Kidney (tissue), 14 donors: ENCODE measurements around the gene ARHGEF3. TPM values are rescaled to one million over a fixed set of nuclear protein-coding genes. Genes with fewer than 3 reads are reported as not detected.
A peak's percentile ranks its signal among the peaks of the same experiment; 100 is the strongest.

Experiments used
- DNase-seq, 5 donors: peaks; one replicate each; pipeline ENCODE4 v3.0.0-alpha.2; 2013 to 2020
- FAIRE-seq: peaks from 2 replicates; lab custom pipeline; 2012; peaks lifted over from hg19 to GRCh38; lab: Jason Lieb, UNC
- H3K27ac ChIP-seq, 2 donors: one replicate each; pipeline ENCODE4 v1.7.0; 2013; ENCODE audit warnings: low read depth in 2 of 2, low read length in 2 of 2, inconsistent platforms in 1 of 2
- H3K27me3 ChIP-seq: one replicate; pipeline ENCODE4 v1.7.1; 2013; ENCODE audit warnings: low read length, inconsistent platforms; ENCODE audit not compliant: control insufficient read depth, insufficient read depth
- H3K36me3 ChIP-seq, 3 donors: one replicate each; pipeline versions ENCODE4 v1.7.0 to v1.7.1; 2013; ENCODE audit warnings: low read length in 3 of 3, control low read depth in 1 of 3, inconsistent platforms in 1 of 3; ENCODE audit not compliant: insufficient read depth in 3 of 3, control insufficient read depth in 2 of 3
- H3K4me1 ChIP-seq, 3 donors: one replicate each; pipeline versions ENCODE4 v1.7.0 to v1.7.1; 2013; ENCODE audit warnings: low read length in 3 of 3, inconsistent platforms in 1 of 3, low read depth in 1 of 3; ENCODE audit not compliant: control insufficient read depth in 2 of 3, insufficient read depth in 2 of 3
- H3K4me3 ChIP-seq, 3 donors: one replicate each; pipeline versions ENCODE4 v1.7.0 to v1.8.1; 2013; ENCODE audit warnings: low read length in 3 of 3, control low read depth in 1 of 3, inconsistent platforms in 1 of 3
- H3K9ac ChIP-seq, 3 donors: one replicate each; pipeline versions ENCODE4 v1.7.0 to v1.7.1; 2013; ENCODE audit warnings: low read length in 3 of 3, control low read depth in 1 of 3, inconsistent platforms in 1 of 3
- H3K9me3 ChIP-seq, 3 donors: one replicate each; pipeline versions ENCODE4 v1.7.0 to v1.7.1; 2013; ENCODE audit warnings: low read length in 3 of 3, control low read depth in 1 of 3, inconsistent platforms in 1 of 3; ENCODE audit not compliant: control insufficient read depth in 2 of 3, insufficient read depth in 1 of 3
- CTCF ChIP-seq: IDR thresholded peaks from 3 replicates; pipeline ENCODE4 v1.5.1; 2012; ENCODE audit warnings: mild to moderate bottlenecking, moderate library complexity, borderline replicate concordance; ENCODE audit not compliant: insufficient read depth; ENCODE audit errors: extremely low read depth
- intact Hi-C: fragments of 100-400 bp; cut with DNase I; formaldehyde crosslinking; loops from one replicate; pipeline ENCODE4 v1.11.1; 2022
- polyA plus RNA-seq: library from polyadenylated mRNA; stranded (reverse); fragments of 350-450 nt; fragmentation: Illumina TruSeq; extraction: RNeasy Lipid Tissue Mini Kit (QIAGEN cat#74804); gene quantifications from one replicate; pipeline ENCODE4 v1.2.3, GENCODE V29; 2014; ENCODE audit warnings: low read depth, low replicate concordance; ENCODE audit not compliant: insufficient read depth
- total RNA-seq: library from RNA; stranded (reverse); fragmentation: NEBNext Ultra II Directional; extraction: Animal tissue kit (Norgen Biotek cat#: 25700); gene quantifications from one replicate; pipeline ENCODE4 v1.2.1, GENCODE V29; 2021
- donor health status: control.
- donor health status: control.
- donor health status: control.
- donor health status: control.
- donor health status: control.
- donor health status: DM: yes; HTN: yes; CAD: no.
- donor health status: Normal renal cell carcinoma (clear cell type).

ARHGEF3 gene
- total and polyA plus RNA-seq, 2 donors from 2014 or later = 25.8 to 56.3 TPM

GRCh38 chr3:56681984-56682461, 119.7 kb downstream of the ARHGEF3 start:
- no peak for TF ChIP-seq CTCF
- peaks cover 0 to 3% (median 0%) of the 10 kb centered on the region in 3 donors for H3K9me3 ChIP-seq

GRCh38 chr3:56680054-56680580, 121.6 kb downstream of the ARHGEF3 start:
- no peak overlapping the region for H3K27ac ChIP-seq
- H3K4me3 ChIP-seq = peak overlapping the region in 1 of 3 donors; percentile 26
- no peak overlapping the region for H3K9ac ChIP-seq
- peaks cover 0 to 3% (median 0%) of the 10 kb centered on the region in 3 donors for H3K9me3 ChIP-seq
- peaks cover 3 to 16% (median 4%) of the 10 kb centered on the region in 3 donors for H3K4me1 ChIP-seq
- no peak for TF ChIP-seq CTCF
- H3K36me3 ChIP-seq = no peaks in the 10 kb centered on the region
- no peak for DNase-seq
- intact Hi-C loops = no loop called here
- no peak for FAIRE-seq
- H3K27me3 ChIP-seq = no peaks in the 10 kb centered on the region

More at GRCh38 chr3:56681984-56682461, 119.7 kb downstream of the ARHGEF3 start:
- H3K36me3 ChIP-seq = no peaks in the 10 kb centered on the region
- no peaks in the 10 kb centered on the region for H3K27me3 ChIP-seq
- H3K4me1 ChIP-seq = peaks cover 3 to 16% (median 4%) of the 10 kb centered on the region in 3 donors
- intact Hi-C loops = no loop called here
- peak overlapping the region; percentile 78 to 89 (median 85) for H3K4me3 ChIP-seq
- DNase-seq (no peak), FAIRE-seq (no peak)
- peak overlapping the region; percentile 97 to 98 for H3K27ac ChIP-seq
- H3K9ac ChIP-seq = peak overlapping the region; percentile 45 to 93 (median 66)

Other genes with a start within 250 kb of the ARHGEF3 start
- 31.3 TPM for gene CCDC66, start 244.8 kb downstream of the ARHGEF3 start, total RNA-seq
- 7.9 TPM for gene CCDC66, start 244.8 kb downstream of the ARHGEF3 start, polyA plus RNA-seq
- gene TASOR, start 118.7 kb downstream of the ARHGEF3 start, total RNA-seq = 60.9 TPM
- gene TASOR, start 118.7 kb downstream of the ARHGEF3 start, polyA plus RNA-seq = 22.0 TPM